Stimulated activated naive CD8-positive, alpha-beta T cell treated with anti-CD3 and anti-CD28 coated beads, Interleukin-15, Interleukin-2, amounts not matched to agents 100 U/mL and 50 U/mL, for 24 hours (primary cell): ENCODE results near the gene LHFPL3.
"Not testable (repeated sequence)": the region's sequence is repeated elsewhere in the genome, so short reads cannot be mapped to it uniquely, and the experiment has no call there.

Source experiments
- ATAC-seq: fragments of 150-1000 bp; cut with Tn5 transposase; one replicate; pipeline ENCODE4 v1.10.0; 2021
- DNase-seq: peaks from one replicate; pipeline ENCODE4 v3.0.0; 2021

Gene LHFPL3

DNA sequence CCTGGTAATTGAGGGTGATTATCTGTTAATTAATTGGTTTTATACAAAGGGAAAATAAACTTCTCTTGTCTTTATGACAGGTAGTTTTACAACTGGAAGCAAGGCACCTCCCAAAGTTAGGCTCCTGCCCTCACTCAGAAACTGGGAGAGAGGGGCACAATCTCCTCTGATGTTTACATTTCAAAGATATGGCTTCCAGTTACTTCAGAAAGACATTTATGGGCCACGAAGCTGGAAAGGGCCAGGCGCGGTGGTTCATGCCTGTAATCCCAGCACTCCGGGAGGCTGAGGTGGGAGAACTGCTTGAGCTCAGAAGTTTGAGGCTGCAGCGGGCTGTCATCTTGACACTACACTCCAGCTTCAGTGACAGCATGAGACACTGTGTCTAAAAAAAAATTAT, 570.0 kb downstream of the LHFPL3 start:
- ATAC-seq (no peak), DNase-seq (no peak)

DNA sequence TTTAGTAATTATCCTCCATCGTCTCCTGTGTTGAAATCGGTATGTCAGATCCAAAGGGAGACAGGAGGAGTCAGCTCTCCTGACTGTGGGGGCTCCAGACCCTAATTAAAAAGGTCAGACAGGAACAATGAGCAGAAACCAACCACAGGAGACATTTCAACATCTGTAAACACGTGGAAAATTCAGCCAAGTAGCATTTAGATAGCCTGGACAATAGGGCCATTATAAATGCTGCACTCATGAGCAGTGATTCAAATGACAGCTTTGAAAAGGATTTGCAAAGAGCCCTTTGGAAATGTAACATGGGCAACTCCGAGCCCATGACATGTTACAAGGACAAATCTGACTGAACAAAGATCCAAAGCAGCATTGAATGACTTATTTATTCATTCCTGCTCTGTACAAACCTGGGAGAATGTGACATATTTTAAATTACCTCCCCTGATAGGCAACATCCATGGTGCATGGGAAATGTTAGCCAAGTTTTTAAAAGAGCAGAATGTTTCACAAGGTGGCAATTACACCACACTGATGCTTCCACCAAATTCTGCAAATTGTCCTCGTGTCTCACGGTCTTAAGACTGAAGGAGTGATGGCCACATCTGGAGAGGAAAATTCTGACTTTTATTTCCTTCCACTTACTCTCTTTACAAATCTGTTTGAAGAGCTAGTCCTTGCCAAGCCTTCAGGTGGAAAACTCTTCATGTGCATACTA, 572.3 kb downstream of the LHFPL3 start:
- DNase-seq = no peak
- no peak for ATAC-seq

DNA sequence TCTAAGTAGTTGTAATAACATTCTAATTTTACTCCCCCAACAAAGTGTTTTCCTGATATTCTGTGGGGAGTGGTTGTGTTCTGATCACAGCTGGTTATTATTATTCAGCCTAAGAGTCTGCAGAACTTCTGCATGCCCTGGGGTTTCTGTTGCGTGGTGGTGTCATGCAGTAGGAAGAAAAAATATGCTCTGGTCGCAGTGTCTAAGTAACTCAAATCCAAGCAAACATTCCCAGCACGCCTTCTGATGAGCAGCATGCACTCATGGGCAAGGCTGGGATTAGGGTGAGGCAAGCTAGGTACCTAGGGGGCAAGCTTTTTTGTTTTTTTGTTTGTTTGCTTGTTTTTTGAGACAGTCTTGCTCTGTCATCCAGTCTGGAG, 572.8 kb downstream of the LHFPL3 start:
- DNase-seq (no peak), ATAC-seq (no peak)

DNA sequence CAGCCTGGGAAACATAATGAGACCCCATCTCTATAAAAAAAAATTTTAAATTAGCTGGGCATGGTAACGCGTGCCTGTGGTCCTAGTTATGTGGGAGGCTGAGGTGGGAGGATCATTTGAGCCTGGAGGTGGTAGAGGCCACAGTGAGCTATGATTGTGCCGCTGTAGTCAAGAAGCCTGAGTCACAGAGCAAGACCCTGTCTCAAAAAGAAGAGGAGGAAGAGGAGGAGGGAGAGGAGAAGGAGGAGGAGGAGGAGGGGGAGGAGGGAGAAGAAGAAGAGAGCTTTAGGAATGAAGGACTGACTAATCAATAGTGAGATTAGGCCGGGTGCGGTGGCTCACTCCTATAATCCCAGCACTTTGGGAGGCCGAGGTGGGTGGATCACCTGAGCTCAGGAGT, 573.8 kb downstream of the LHFPL3 start:
- no peak for DNase-seq
- no peak for ATAC-seq

DNA sequence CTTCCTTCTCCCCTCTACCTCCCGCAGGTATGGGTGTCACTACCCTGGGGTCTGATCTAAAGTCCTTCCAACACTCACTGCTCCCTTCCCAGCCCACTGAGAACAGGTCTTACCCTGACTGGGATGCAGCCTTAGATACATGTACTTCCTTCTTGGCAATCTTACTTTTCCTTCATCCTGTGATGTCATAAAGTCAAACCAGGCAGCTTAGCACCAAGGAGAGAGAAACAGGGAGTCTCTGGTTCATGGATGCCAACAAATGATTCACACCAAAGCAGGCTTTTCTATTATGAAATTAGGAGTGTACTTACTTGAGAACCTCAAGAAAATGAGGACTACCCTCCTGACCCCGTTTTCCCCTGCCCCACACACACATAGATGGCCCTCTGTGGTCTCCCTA, 574.6 kb downstream of the LHFPL3 start:
- no peak for DNase-seq

DNA sequence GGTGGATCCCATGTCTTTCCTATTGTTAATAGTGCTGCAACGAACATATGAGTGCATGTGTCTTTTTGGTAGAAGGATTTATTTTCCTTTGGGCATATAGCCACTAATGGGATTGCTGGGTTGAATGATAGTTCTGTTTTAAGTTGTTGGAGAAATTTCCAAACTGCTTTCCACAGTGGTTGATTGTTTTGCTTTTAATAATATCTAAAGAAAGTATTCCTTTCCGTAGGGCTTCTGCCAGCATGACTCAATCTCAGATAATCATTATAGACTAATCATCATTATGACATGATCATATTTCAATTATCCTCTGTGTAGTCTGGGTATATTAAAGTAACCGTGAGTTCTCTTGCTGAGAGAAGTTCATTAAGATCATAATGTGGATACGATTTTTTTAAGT, 575.4 kb downstream of the LHFPL3 start:
- no peak for ATAC-seq

More for the DNA sequence above, 574.6 kb downstream of the LHFPL3 start:
- ATAC-seq = no peak

DNA sequence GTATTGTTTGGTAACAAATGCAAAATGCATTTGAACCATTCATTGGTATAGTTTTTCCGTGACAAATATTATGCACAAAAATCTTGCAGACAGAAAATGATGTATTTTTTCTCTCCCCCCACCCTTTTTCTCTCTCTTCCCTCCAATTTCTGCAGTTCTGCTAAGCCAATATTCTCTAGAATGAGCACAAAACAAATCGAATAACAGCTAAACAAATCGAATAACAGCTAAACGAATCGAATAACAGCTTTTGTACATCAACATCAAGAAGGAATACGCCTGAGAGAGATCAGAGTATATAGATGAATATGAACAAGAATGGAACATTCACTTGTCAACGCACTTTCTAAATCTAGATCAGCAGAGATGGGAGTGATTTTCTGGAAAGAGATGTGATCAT, 577.6 kb downstream of the LHFPL3 start:
- no peak for ATAC-seq
- no peak for DNase-seq

More for the DNA sequence above, 575.4 kb downstream of the LHFPL3 start:
- DNase-seq = no peak

DNA sequence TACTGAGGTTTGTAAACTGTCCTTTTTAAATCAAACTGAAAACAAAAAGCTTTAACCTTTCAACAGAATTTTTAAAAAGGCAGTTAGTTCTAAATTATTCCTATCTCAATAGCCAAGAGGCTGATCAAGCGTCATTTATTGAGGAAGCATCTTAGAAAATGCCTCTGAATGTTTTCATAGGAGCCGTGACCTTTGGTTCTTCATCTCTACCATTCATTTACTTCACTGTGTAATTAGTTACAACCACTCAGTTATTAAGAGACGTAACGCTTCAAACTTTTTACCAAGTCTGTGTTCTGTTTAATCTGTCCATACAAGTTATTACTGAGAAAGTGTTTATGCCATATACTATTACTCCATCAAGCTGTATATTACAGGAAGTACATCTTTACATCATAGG, 578.2 kb downstream of the LHFPL3 start:
- ATAC-seq = no peak
- DNase-seq = no peak

DNA sequence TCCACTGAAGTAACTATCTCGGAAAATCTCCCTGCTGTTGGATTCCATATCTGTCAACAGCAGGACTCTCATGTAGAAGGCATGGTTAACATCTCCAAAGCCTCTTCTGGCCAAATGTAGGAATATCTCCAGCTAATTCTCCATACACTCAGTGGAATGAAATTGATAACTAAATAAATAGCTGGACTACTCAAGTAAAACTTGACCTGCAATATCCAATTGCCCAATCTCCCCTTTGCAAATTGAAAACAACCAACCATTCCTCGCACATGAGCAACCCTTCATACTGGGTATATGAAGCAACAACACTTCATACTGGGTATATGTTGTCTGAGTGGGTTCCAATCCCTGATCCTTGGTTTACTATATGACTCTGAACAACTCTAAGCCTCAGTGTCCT, 580.2 kb downstream of the LHFPL3 start:
- no peak for ATAC-seq
- DNase-seq = no peak

DNA sequence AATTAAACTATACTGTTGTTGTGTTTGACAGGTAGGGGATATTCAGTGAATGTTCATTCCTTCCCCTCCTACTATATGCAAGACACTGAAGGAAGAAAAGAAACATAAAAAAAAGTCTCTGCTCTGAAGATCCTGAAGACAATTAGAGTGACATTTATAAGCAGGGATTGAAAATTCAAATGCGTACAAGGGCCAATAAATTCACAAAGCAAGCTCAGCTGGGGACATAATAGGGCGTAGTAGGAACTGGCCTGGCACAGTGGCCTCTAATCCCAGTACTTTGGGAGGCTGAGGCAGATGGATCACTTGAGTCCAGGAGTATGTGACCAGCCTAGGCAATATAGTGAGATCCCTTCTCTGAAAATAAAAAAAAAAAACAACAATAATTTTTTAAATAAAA, 580.7 kb downstream of the LHFPL3 start:
- no peak for DNase-seq
- ATAC-seq = no peak

DNA sequence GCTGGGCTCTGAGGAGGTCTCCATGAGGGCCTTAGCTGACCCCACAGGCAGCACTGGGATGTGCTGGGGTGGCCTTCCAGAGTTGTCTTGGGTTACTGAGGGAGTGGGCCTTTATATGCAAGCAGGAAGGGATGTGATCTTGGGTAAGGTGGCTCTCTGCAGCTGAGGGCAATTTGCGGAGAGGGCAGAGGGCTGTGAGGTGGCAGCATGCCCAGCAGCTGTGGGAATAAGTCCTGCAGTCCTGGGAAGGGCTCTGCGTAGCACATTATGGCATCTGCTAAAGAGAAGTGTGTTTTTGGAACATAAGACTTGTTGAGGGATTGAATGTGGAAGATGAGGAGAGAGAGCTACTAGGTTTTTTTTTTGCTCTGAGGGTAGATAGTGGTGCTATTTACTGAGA, 586.0 kb downstream of the LHFPL3 start:
- ATAC-seq (no peak), DNase-seq (no peak)

DNA sequence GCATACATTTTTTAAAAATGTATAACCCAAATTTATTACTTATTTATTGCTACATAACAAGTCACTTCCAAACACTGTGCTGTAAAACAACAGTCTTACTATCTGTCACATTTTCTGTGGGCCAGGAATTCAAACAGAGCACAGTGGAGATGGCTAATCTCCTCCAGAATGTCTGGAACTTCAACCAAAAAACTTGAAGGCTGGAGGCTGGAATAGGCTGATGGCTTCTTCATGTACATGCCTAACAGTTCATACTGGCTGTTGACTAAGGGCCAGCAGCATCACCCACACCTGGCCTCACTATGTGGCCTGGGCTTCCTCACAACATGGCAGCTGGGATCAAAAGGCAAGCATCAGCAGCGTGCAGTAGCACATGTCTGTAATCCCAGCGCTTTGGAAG, 593.2 kb downstream of the LHFPL3 start:
- no peak for ATAC-seq
- no peak for DNase-seq

DNA sequence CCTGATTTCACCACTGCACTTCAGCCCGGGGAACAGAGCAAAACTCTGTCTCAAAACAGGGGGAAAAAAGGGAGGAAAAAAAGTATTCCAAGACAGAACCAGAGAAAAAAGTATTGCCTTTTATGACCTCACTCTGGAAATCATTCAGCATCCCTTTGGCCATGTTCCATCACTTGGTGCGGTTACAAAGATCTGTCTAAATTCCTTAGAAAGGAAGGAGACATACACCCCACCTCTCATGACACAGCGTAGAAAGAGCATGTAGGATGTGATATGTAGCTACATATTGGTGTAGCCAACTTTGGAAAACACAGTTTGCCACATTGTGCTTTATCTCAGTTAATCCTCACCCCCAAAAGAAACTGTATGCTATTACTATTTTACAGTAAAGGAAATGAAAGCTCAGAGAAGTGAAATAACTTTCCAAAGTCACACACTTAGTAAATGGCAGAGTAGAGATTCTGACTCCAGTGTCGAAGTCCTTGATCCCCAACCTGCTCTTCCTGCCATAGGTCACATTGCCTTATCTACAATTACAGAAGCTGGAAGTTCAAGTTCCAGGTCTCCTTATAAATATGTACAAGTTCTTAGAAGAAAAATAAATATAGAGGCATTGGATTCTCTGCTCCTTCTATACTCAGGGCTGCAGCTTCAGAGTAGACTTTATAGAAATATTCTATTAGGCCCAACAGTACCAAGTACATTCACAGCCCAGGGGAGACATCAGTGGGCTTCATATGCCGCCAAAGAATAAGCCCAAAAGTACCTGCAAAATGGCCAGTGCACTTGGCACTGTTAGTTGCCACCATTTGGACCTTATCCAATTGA, 594.0 kb downstream of the LHFPL3 start:
- ATAC-seq (no peak), DNase-seq (no peak)

DNA sequence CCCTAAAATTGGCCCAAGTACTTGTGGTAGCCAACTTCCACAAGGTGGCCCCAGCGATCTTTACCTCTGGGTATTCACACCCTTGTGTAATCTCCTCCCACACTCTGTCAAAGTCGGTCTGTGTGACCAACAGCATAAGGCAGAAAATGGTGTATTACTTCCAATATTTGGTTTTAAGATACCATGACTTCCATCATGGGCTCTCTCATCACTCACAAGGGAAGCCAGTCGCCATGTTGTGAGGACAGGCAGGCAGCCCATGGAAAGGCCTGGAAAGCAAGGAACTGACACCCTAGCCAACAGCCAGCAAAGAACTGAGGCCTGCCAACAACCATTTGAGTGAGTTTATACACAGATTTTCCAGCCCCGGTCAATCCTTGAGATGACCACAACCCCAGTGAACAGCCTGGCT, 594.6 kb downstream of the LHFPL3 start:
- DNase-seq (peak; percentile 79), ATAC-seq (peak; percentile 98)

DNA sequence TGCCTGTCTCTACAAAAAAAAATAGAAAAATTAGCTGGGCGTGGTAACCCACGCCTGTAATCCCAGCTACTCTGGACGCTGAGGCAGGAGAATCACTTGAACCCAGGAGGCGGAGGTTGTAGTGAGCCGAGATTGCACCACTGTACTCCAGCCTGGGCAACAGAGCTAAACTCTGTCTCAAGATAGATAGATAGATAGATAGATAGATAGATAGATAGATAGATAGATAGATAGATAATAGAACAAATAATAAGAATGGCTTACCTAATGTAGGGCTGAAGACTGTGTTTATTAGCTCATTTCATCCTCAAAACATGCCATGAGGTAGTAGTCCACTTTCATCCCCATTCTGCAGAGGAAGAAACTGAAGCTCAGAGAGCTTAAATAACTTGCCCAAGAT, 597.8 kb downstream of the LHFPL3 start:
- not testable (repeated sequence) for DNase-seq, ATAC-seq

DNA sequence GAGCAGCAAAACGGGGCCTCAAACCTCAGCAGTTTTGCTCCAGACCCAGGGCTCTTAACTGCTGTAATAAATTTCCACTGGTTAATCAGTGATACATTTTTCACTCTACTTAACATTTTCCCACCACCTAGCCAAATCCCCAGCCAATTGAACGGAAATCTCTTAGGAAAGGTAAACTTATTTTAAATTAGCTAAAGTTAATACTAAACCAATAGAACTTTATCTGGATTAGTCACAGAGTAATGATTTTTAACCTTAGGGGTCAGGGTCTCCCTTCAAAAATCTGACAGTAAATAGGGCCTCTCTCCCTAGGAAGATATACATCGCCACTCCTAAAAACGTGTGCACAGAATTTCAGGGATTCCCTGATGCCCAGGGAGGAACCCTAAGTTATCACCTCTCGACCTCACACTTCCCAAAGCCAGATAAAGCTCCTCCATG, 598.2 kb downstream of the LHFPL3 start:
- DNase-seq = no peak

DNA sequence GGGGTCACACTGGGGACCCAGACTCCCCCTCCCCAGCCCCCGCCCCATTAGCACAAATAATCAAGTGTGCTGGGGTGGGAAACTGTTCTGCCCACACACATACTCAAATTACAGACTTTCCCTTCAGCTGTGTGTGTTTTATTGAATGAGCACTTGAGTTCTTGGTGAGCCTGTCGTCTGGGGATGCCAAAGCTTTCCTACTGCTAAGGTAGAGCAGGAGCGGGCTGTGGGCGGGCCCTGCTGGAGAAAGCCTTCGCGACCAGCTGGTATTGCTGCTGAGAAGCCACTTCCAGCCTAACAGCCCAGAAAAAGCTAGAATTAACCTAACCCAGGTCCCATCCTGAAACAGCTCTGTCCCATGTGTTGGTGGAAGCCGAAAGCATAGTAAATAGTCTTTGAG, 598.7 kb downstream of the LHFPL3 start:
- DNase-seq (no peak), ATAC-seq (no peak)

More for the DNA sequence above, 598.2 kb downstream of the LHFPL3 start:
- ATAC-seq = no peak

DNA sequence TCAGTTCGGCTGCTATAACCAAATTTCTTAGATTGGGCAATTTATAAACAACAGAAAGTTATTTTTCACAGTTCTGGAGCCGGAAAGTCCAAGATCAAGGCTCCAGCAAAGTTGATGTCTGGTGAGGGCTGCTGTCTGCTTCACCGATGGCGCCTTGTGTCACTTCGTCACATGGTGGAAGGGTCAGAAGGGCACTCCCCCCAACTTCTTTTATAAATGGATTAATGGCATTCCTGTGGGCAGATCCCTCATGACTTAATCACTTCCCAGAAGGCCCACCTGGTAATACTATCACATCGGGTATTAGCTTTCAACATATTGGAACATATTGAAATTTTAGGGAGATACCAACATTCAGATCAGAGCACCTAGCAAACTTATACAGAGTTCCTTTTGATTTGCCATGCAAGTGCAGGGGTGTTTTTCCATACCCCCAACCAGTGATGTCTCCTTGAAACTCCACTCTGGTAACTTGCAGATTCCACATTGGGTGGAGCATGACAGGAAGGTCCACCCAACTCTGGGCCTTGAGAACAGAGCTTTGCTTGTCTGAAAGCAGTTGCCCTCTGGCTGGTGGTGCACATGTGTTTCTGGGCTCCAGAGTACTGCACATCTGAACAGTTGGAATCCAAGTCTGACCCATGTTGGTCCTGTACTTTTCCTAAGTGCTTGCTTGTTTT, 600.5 kb downstream of the LHFPL3 start:
- ATAC-seq = peak; percentile 36
- DNase-seq = no peak

DNA sequence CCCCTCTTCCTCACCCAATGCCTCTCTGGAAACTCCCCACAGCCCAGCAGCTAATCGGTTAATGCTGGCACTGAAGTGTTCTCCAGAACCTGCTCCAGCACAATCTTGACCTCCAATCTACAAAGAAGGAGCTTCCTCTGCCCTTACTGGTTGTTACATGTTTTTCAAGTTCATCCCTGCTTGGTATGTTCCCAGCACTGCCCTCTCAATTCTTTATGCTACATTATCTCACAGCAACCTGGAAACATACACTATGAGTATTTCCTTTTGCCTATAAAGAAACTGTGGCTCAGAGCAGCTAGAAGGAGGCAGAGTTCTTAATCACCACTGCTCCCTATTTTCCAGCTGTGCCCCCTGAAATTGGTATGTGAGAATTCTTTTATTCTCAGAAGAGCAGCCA, 601.5 kb downstream of the LHFPL3 start:
- no peak for ATAC-seq
- DNase-seq = no peak

DNA sequence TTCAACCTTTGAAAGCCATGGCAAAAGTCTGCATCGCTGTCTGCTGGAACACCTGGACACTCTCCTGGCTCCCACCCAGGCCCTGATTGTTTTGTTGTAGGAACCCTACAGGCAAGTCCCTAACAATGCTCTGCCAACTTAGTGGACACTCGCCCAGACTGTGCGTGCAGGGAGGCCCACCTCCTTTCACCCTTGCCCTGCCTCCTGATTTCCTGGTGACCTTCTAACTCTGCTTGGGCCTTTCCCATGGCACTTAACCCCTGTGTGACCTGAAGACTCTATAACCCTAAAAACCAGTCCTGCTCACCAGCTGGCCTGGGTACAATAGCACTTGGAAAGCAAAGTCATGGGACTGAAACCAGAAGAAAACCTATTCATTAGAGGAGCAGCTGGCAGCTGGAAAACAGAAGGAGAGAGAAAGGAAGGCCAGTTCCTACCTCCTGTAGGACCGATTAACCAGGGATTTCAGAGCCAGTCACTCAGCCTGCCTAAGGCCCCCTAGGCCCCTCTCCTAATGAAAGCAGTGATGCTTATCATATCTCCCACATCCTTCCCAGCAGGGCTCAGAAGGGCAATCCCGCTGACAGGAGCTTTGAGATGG, 602.9 kb downstream of the LHFPL3 start:
- ATAC-seq = no peak

DNA sequence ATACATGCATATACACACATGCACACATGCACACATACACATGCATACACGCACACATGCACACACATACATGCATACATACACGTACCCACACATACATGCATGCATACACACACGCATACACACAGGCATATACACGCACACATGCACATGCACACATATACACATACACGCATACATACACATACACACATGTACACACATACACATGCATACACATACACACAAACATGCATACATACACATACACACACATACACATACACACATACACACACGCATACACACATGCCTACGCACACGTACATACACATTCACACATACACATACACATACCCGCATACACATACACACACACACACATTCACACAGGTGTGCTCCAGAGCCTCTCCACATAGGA, 604.6 kb downstream of the LHFPL3 start:
- no peak for ATAC-seq

More for the DNA sequence above, 602.9 kb downstream of the LHFPL3 start:
- no peak for DNase-seq

DNA sequence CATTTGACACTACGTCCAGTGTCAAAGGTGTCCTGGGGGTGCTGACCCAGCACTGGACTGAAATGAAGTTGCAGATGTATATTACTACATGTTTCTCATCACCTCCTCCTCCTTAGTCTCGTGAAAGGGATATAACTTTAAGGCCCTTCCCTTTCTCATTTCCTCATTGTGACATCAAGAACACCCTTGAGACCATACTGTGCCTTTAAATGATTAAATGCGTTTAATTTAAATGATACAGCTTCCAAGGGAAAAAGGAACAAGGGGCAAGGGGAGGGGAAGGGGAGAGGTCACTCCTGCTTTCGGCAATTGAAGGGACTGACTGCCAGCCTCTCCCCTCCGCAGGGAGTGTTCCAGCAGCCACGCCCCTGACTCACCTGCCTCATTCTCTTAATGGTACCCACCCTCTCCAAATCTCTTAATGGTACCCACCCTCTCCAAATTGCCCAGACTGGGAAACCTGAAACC, 605.2 kb downstream of the LHFPL3 start:
- no peak for ATAC-seq

More for the DNA sequence above, 604.6 kb downstream of the LHFPL3 start:
- no peak for DNase-seq

More for the DNA sequence above, 605.2 kb downstream of the LHFPL3 start:
- DNase-seq = no peak
